ENCODE data around the gene TSPOAP1.
A peak's percentile ranks its signal among the peaks of the same experiment; 100 is the strongest.

TSPOAP1 gene

DNA sequence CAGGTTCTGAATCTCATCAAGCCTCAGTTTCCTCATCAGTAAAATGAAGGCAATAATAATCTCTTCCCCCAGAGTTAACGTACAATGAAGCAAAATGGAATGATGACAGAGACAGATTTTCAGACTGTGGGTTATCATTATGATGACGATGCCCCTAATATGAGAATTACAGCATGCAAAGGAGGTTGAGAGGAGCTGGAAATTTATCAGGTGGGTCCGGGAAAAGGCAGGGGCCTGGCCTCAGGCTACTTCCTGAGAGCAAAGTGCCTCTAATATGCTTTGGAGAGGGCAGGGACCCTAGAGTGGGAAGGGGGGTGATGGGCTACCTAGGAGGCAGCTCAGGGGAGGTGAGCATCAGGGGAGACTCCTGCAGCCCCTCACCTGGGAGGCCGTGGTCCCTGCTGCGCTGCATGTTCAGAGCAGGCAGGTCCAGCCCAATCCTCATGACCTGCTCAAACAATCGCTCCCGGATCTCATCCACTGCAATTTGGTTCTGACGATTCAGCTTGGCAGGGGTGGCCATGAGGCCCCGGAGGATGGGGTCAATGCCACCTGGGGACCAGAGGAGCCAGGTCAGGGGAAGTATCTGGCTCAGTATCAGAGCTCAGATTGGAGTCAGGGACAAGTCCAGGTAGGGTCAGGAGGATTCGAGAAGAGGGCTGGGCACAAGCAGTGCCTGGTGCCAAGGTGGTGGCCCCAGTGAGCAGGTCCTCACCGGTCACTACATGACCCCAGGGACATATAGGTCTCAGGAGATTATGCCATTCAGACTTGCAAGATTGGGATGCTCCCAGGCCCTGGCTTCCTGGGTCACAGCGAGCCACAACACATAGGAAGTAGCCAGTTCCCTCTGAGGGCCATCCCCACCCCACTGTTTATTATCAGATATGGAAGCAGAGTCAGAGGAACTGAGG lies 56.0 kb downstream of the TSPOAP1 start:
- DNase-seq, result no peak

DNA sequence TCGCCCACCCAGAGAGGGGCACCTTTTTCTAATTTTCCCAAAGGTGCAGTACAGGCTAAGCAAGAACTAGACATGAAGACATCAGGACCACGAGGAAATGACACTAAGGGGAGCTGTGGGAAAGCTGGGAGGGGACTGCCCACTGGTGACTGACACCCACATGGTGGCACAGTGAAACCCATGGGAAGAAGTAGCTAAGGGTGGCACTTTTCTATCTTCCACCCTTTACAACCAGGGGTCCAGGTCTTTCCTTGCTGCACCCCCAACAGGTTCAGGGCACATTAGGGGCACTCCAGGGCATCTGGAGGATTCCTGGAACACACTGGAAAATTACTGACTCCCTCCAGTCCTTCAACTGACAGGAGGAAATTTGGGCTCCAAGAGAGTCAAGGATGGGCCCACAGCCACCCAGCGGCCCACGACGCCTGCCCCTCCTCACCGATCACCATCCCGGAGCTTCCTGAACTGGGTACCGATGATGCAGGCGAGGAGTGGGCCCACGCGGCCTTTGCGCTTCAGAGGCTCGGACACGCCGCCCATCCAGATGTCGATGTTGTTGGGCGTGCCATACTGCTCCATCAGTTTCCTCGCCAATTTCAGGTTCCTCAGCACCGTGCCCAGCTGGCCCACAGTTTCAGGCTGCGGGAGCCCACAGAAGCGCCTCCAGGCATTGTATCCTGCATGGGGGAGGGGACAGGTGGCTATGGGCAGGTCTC lies 57.2 kb downstream of the TSPOAP1 start:
- no peak for DNase-seq

DNA sequence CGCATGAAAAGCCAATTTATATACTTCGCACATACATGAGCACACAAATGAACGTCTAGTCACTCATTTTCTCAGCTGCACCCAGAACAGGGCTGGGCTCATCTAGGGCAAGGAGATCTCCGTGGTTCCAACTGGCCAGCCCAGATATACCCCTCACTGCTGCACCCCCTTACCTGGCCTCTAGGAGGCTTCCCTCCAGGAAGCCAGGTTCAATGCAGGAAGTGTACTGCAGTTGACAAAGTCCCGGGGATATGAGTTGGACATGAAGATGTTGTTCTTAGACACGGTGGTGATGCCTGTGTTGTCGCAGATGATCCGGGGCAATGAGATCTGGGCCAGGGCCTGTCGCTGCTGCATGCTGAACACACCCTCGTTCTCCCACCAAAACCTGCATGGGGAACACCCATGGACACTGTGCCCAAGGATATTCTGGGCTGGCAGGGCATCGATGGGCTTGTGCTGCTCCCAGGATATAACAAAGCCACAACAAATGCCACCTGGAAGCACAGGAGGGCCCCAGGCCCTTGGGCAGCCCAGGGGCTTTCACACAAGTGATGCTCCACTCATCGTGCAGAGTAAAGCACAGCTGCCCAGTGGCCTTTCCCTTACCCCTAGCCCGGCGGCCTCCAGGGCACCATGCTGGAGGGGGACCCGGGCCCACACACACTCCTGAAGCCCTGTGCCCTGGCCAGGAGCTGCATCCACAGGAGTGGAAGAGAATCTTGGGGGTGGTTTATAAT lies 57.9 kb downstream of the TSPOAP1 start:
- DNase-seq, result no peak

DNA sequence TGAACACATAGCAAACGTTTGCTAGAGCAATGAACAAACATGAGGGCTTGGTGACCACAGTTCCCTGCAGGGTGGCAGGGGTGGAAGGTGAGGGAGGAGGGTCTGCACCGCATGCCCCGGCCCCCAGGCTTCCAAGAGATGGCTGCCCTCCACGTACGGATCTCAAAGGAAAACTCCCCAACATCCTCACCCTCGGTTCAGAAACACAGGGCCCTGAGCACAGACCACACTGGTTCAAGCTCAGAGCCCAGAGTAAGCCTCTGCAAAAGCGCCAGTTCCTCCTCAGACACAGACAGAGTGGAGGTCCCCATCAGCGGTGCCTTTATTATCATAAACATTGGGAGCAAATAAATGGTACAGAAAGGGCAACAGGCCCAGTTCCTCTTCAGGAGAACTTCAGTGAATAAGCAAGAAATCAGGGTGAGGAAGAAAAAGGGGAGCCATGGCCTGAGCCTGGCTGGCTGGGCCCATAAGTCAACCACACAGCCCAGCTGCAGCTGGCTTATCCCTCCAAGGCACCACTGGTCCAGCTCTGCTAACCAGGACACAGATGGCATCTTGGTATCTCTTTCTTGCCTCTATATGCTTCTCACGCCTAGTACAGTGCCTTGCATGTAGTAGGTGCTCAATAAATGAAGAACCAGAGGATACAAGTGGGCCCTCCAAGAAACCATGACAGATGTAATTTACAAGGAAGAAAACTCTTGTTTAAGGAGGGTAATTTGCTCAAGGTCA lies 58.9 kb downstream of the TSPOAP1 start:
- no peak for DNase-seq

DNA sequence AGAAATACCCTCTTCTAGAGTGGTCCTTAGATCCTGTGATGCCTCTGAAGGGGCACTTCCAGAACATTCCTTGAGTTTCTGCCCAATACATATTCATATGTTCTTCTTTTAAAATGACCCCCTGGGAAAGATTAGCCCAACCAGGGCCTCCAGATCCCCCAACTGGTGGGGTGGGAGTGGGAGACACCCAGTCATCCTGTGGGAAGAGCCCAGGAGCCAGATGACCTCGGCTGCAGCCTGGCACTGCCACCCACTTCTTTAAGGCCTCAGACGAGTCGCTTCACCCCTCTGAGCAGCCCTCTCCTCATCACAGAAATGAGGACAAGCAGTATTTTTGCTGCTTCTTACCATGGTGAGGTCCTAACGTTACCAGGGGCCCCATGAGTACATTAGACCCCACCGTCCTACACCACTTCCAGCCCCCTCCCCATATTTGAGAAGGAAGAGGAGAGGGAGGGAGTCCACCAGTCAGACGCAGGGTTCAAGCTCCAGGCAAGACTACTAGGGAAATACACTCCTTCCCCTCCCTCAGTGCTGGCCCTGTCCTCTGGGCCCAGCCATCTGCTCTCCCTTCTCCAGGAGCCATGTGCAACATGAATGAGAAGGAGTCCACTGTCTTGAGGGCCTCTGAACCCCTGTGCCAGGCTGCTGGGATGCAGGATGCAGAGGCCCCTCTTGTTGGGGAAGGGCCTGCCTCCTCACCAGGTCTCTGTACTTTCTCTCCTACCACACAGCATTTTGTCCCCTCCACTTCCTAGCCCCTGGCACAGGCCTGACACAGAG lies 59.6 kb downstream of the TSPOAP1 start:
- no peak for DNase-seq

DNA sequence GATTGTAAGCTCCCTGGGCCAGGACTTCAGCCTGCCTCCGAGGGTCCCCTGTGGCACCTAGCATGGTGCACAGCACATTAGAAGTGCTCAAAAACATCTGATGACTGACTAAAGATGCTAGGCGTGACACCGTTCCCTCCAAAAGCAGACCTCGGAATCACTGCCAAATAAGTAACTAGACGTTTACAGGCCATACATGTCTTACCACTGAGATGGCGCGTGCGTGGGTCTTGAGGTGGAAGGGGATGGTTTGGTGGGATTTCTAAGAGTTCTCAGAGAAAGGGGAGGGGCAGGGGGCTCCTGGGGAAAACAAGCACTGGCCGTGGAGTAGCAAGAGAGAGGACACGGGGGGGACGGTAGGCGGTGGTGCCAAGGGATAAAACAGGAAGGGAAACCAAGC lies 60.3 kb downstream of the TSPOAP1 start:
- no peak for DNase-seq

- no peak for DNase-seq
Observed at GRCh38 chr17:58267347-58268324, 61.0 kb downstream of the TSPOAP1 start.

DNA sequence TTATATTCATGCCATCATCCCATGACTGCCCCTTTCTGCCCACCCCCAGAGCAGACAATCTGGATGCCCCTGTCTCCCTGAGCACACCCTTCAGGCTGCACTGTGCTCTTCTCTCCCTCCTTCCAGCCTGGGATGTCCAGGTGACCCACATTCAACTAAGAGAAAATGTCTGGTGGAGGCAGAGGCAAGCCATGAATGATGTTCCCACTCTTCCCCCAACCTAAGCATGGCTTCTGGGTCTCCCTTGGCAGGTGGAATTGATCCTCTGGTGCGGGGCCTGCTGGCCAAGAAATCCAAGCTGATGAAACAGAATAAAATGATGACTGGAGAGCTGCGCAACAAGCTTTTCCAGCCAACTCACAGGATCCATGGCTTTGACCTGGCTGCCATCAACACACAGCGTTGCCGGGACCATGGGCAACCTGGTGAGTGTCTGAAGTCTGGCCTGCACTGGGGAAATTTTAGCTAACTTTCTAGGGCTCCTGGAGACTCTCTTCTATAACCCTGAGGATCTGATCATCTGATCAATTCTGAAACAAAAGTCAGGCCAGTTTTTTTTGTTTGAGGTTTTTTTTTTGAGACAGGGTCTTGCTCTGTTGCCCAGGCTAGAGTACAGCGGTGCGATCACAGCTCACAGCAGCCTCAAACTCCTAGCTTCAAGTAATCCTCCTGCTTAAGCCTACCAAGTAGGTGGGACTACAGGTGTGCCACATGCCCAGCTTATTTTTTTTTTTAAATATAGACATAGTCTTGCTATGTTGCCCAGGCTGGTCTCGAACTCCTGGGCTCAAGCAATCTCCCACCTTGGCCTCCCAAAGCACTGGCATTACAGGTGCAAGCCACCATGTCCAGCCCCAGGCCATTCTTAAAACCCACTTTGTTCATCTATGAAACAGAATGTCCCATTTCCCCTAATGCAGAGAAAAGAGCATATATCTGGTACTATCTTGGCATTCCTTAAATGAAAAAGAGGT lies 62.4 kb downstream of the TSPOAP1 start:
- DNase-seq, result no peak

DNA sequence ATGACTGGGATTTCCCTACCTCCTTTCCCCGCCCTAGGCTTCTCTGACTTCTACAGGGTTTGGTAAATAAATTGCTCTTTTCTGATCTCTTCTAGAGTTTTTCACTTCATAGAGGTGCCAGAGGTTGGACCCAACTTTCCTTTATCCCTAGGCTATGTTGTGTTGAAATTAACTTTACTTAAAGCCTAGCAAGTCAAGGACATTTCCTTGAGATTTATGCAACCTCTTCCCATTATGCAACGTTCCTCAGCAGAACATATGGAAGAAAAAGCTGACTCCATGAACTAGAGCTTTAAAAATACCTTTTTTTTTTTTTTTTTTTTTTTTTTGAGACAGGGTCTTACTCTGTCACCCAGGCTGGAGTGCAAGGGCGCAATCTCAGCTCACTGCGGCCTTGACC lies 63.3 kb downstream of the TSPOAP1 start:
- no peak for DNase-seq

GRCh38 chr17:58264407-58265103 lies 64.0 kb downstream of the TSPOAP1 start:
- no peak for DNase-seq

GRCh38 chr17:58263773-58264172 lies 64.8 kb downstream of the TSPOAP1 start:
- no peak for DNase-seq

DNA sequence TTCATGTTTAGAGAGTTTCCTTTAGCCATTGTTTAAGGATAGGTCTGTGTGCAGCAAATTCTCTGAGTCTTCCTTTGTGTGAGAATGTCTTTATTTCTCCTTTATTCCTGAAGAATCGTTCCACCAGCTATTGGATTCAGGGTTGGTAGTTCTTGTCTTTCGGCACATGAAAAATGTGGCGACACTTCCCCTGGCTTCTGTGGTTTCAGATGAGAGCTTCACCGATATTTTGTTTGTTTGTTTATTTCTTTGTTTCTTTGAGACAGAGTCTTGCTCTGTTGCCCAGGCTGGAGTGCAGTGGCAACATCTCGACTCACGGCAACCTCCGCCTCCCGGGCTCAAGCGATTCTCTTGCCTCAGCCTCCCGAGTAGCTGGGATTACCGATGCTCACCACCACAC lies 66.4 kb downstream of the TSPOAP1 start:
- no peak for DNase-seq

DNA sequence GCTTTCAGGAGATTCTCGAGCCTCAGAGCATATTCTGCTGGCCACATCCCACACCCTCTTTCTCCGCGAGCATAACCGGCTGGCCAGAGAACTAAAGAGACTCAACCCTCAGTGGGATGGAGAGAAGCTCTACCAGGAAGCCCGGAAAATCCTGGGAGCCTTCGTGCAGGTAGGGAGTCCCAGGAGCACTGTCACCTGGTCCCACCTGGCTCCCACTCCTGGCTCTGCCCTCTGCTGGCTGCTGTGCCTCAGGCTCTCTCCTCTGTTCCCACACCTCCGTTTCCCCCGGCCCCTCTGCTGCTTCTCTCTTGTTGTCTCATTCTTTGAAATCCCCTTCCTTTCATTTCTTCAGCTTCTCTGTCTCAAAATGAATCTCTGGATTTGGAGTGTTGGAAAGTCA lies 73.8 kb downstream of the TSPOAP1 start:
- peak; percentile 79 for DNase-seq

- no peak for DNase-seq
Observed at GRCh38 chr17:58253082-58253481, 75.5 kb downstream of the TSPOAP1 start.

GRCh38 chr17:58252141-58252540 lies 76.5 kb downstream of the TSPOAP1 start:
- DNase-seq, result peak; percentile 56
